GM19025 (cell line): ENCODE measurements around the gene ITPRID2.
"Not testable (repeated sequence)": the region's sequence is repeated elsewhere in the genome, so short reads cannot be mapped to it uniquely, and the experiment has no call there.

Source experiments
- ATAC-seq: cut with Tn5 transposase; IDR thresholded peaks from one replicate; pipeline ENCODE4 v1.9.1; 2021; ENCODE audit warnings: mild to moderate bottlenecking, low read depth, moderate library complexity; ENCODE audit not compliant: unreplicated experiment

The ITPRID2 gene

GRCh38 chr2:181915102-181915501, 23.6 kb downstream of the ITPRID2 start:
- ATAC-seq: no peak

GRCh38 chr2:181916726-181917718, 25.5 kb downstream of the ITPRID2 start:
- ATAC-seq: peak; percentile 60

GRCh38 chr2:181918188-181918587, 26.7 kb downstream of the ITPRID2 start:
- ATAC-seq: no peak

- no peak for ATAC-seq
Observed at GRCh38 chr2:181923121-181923520, 31.6 kb downstream of the ITPRID2 start.

- no peak for ATAC-seq
Observed at GRCh38 chr2:181924336-181924735, 32.8 kb downstream of the ITPRID2 start.

- no peak for ATAC-seq
Observed at GRCh38 chr2:181934694-181935093, 43.2 kb downstream of the ITPRID2 start.

GRCh38 chr2:181937473-181937872, 45.9 kb downstream of the ITPRID2 start:
- ATAC-seq: no peak

GRCh38 chr2:181943411-181944124, 52.0 kb downstream of the ITPRID2 start:
- no peak for ATAC-seq

GRCh38 chr2:181944164-181944913, 52.8 kb downstream of the ITPRID2 start:
- no peak for ATAC-seq

GRCh38 chr2:181944914-181945291, 53.4 kb downstream of the ITPRID2 start:
- ATAC-seq: no peak

GRCh38 chr2:181946444-181947127, 55.1 kb downstream of the ITPRID2 start:
- no peak for ATAC-seq

- ATAC-seq: no peak
Observed at GRCh38 chr2:181947273-181947672, 55.7 kb downstream of the ITPRID2 start.

- ATAC-seq: no peak
Observed at GRCh38 chr2:181948227-181948626, 56.7 kb downstream of the ITPRID2 start.

- ATAC-seq: no peak
Observed at GRCh38 chr2:181949047-181949446, 57.5 kb downstream of the ITPRID2 start.

- no peak for ATAC-seq
Observed at GRCh38 chr2:181952404-181953226, 61.1 kb downstream of the ITPRID2 start.

- no peak for ATAC-seq
Observed at GRCh38 chr2:181953881-181954537, 62.5 kb downstream of the ITPRID2 start.

- ATAC-seq: no peak
Observed at GRCh38 chr2:181954538-181954883, 63.0 kb downstream of the ITPRID2 start.

GRCh38 chr2:181955010-181955409, 63.5 kb downstream of the ITPRID2 start:
- ATAC-seq: no peak

- not testable (repeated sequence) for ATAC-seq
Observed at GRCh38 chr2:181955866-181956265, 64.3 kb downstream of the ITPRID2 start.
